Measurements from ENCODE around the gene ABCC1. TPM values are rescaled to one million over a fixed set of nuclear protein-coding genes. Genes with fewer than 3 reads are reported as not detected.

Gene ABCC1
- total and polyA plus RNA-seq, 2 of the 4 experiments (the other 2 are of a cell fraction): 39.4 to 66.0 TPM

GRCh38 chr16:16182918-16183317, 233.5 kb downstream of the ABCC1 start:
- H2BK20ac ChIP-seq (ENCODE audit: low read depth, low read length): no peak overlapping the region
- no peaks in the 10 kb centered on the region for H3K79me1 ChIP-seq (ENCODE audit: low read depth in 1 of 2, low read length in 2 of 2)
- H3K36me3 ChIP-seq (ENCODE audit: control insufficient read depth, insufficient read depth, low read length): peaks cover 4% of the 10 kb centered on the region; the same call in 1 of the 2 replicates
- H4K8ac ChIP-seq (ENCODE audit: low read depth in 2 of 2, low read length in 2 of 2): no peak overlapping the region
- CTCF ChIA-PET: interaction anchor here (0.5 kb wide), 1 partner anchor 13 kb away, joined by 4 read pairs; no protein-coding TSS in a partner anchor
- H4K5ac ChIP-seq (ENCODE audit: low read depth, low read length): no peak overlapping the region
- H3K27me3 ChIP-seq (ENCODE audit: control insufficient read depth, insufficient read depth, low read length): no peaks in the 10 kb centered on the region; the same call in 1 of the 2 replicates
- dilution Hi-C loops (cut with HindIII; ENCODE audit: low sequenced_read_pairs, unreplicated experiment): no loop called here
- no peak overlapping the region for H3K18ac ChIP-seq (ENCODE audit: low read depth, low read length)
- WGBS, 2 experiments (ENCODE audit: extremely low coverage in 2 of 2, insufficient read length in 1 of 2): 72% methylated on average over 6 of the region's 8 CpGs; no CpG with 5 or more reads in 1 of the 2 experiments
- no peak overlapping the region for H3K23ac ChIP-seq (ENCODE audit: low read depth, low read length)
- peaks cover 7% of the 10 kb centered on the region for H3K9me3 ChIP-seq (ENCODE audit: control insufficient read depth, insufficient read depth, low read length)
- BruUV-seq (replicated peaks): no TSS peak
- H2AFZ ChIP-seq (replicated peaks; ENCODE audit: low read length, poor library complexity): no peak overlapping the region
- H2AK5ac ChIP-seq (ENCODE audit: low read depth, low read length): no peak overlapping the region
- H3K9ac ChIP-seq (ENCODE audit: low read depth, low read length): no peak overlapping the region
- no peak overlapping the region for H3K14ac ChIP-seq (replicated peaks; ENCODE audit: low read depth, low read length)
- POLR2A ChIA-PET (ENCODE audit: unreplicated experiment): no interaction called here
- H2AK9ac ChIP-seq (replicated peaks; ENCODE audit: low read depth, low read length, poor library complexity): no peak overlapping the region
- no peak overlapping the region for H3K4me3 ChIP-seq (ENCODE audit: insufficient read depth, low read depth, low read length)
- no peak overlapping the region for H3K27ac ChIP-seq (ENCODE audit: insufficient read depth, low read length)
- no peak overlapping the region for H3K4me2 ChIP-seq (ENCODE audit: low read depth, low read length)
- H4K91ac ChIP-seq (ENCODE audit: insufficient read depth, low read depth, low read length): no peak overlapping the region
- H3K9me1 ChIP-seq (ENCODE audit: insufficient read depth, low read length): 0 out of 2 replicates have a peak, but pooled peaks cover 3% of the 10 kb centered on the region
- in situ Hi-C loops (cut with MboI; ENCODE audit: low sequenced_read_pairs): no loop called here
- H3K56ac ChIP-seq (ENCODE audit: extremely low read depth, insufficient read depth, low read length): no peak overlapping the region
- no peak for TF ChIP-seq RAD21 (IDR thresholded peaks at IDR 0.05; ENCODE audit: low read length)
- no peak for TF ChIP-seq RCOR1 (IDR thresholded peaks at IDR 0.05; ENCODE audit: insufficient replicate concordance, low read length)
- no peak for TF ChIP-seq MAFK (IDR thresholded peaks at IDR 0.05; ENCODE audit: low read depth, low read length)
- TF ChIP-seq ELK1 (IDR thresholded peaks at IDR 0.05; ENCODE audit: borderline replicate concordance, low read depth, low read length): no peak
- TF ChIP-seq POLR2A (IDR thresholded peaks at IDR 0.05; ENCODE audit: low read depth, low read length): no peak
- TF ChIP-seq CEBPB (IDR thresholded peaks at IDR 0.05; ENCODE audit: low read depth, low read length): no peak
- TF ChIP-seq SMC3 (IDR thresholded peaks at IDR 0.05; ENCODE audit: low read depth, low read length): no peak
- no peak for TF ChIP-seq BHLHE40 (IDR thresholded peaks at IDR 0.05; ENCODE audit: low read depth, low read length)
- TF ChIP-seq NFE2L2 (IDR thresholded peaks at IDR 0.05; ENCODE audit: low read depth, low read length): no peak
- TF ChIP-seq FOS (IDR thresholded peaks at IDR 0.05; ENCODE audit: low read depth, low read length): no peak
- no peak for TF ChIP-seq MXI1 (IDR thresholded peaks at IDR 0.05; ENCODE audit: borderline replicate concordance, low read depth, low read length)
- H3K4ac ChIP-seq (ENCODE audit: low read depth, low read length): no peak overlapping the region
- H3K4me1 ChIP-seq (ENCODE audit: control insufficient read depth, insufficient read depth, low read length): no peaks in the 10 kb centered on the region
- no peak overlapping the region for H2BK5ac ChIP-seq (ENCODE audit: low read depth, low read length, poor library complexity, severe bottlenecking)
- DNase-seq (no peak), ATAC-seq (ENCODE audit: low read depth) (no peak)
- no peak overlapping the region for H2BK120ac ChIP-seq (ENCODE audit: low read depth, low read length)
- intact Hi-C loops (cut with micrococcal nuclease): no loop called here
- H4K20me1 ChIP-seq (ENCODE audit: insufficient read depth, low read length): no peaks in the 10 kb centered on the region; the same call in 1 of the 2 replicates
- H2BK15ac ChIP-seq (ENCODE audit: low read depth, low read length): no peak overlapping the region

Measured in IMR-90 (cell line).